Ovary (tissue), 9 donors: Measurements from ENCODE around the gene ST3GAL4. TPM values are rescaled to one million over a fixed set of nuclear protein-coding genes. Genes with fewer than 3 reads are reported as not detected.
A peak's percentile ranks its signal among the peaks of the same experiment; 100 is the strongest.

ENCODE experiments used
- DNase-seq, 5 donors: peaks; one replicate each; pipeline ENCODE4 v3.0.0-alpha.2; 2019 to 2020
- H3K27ac ChIP-seq, 2 donors: fragments of 200-600 bp; one replicate each; pipeline versions ENCODE4 v1.5.1 to v1.8.0; 2019 to 2022
- H3K27me3 ChIP-seq: fragments of 200-600 bp; one replicate; pipeline ENCODE4 v1.8.0; 2022
- H3K36me3 ChIP-seq: fragments of 200-600 bp; sonication (generic); one replicate; pipeline ENCODE4 v1.5.1; 2019
- H3K4me1 ChIP-seq: one replicate; pipeline ENCODE4 v1.8.1; 2013; ENCODE audit warnings: mild to moderate bottlenecking, moderate library complexity; ENCODE audit not compliant: insufficient read depth
- H3K4me3 ChIP-seq: fragments of 200-600 bp; sonication (generic); one replicate; pipeline ENCODE4 v1.5.1; 2017
- H3K9me3 ChIP-seq, 2 donors: fragments of 200-600 bp in 1 of 2; sonication (generic) in 1 of 2; one replicate each; pipeline versions ENCODE4 v1.5.1 to v1.8.1; 2013 to 2019; ENCODE audit warnings: mild to moderate bottlenecking in 1 of 2, moderate library complexity in 1 of 2
- CTCF ChIP-seq, 3 donors: fragments of 450-650 bp in 2 of 3; fragments of 200-600 bp in 1 of 3; IDR thresholded peaks; one replicate each; pipeline versions ENCODE4 v1.5.1 to v1.8.0; 2016 to 2022; ENCODE audit warnings: antibody characterized with exemption in 3 of 3, mild to moderate bottlenecking in 1 of 3
- EP300 ChIP-seq: sonication (generic); formaldehyde crosslinking; IDR thresholded peaks from one replicate; pipeline ENCODE4 v1.6.1; 2017; ENCODE audit warnings: antibody characterized with exemption
- POLR2A ChIP-seq: fragments of 450-650 bp; IDR thresholded peaks from one replicate; pipeline ENCODE4 v1.6.1; 2017; ENCODE audit warnings: antibody characterized with exemption, mild to moderate bottlenecking, moderate library complexity
- WGBS, 3 donors: extraction: QIAGEN DNeasy Blood & Tissue Kit in 1 of 3; methylation state at CpG; one replicate each; pipeline versions ENCODE4 v1.1.5 to v1.1.7; 2013 to 2017; 5-methylcytosine and 5-hydroxymethylcytosine counted together
- intact Hi-C, 4 donors: fragments of 100-400 bp; cut with DNase I; formaldehyde crosslinking; loops; one replicate each; pipeline versions ENCODE4 v1.11.0 to v1.15.1; 2022 to 2023
- polyA plus RNA-seq, 2 donors: library from polyadenylated mRNA; stranded (reverse); fragments of 200-250 nt in 1 of 2; fragments of 350-450 nt in 1 of 2; fragmentation: Illumina TruSeq in 1 of 2; extraction: RNeasy Lipid Tissue Mini Kit (QIAGEN cat#74804) in 1 of 2; gene quantifications; one replicate each; pipeline ENCODE4 v1.2.3, GENCODE V29; 2013 to 2014
- total RNA-seq, 7 donors: library from RNA; depleted of rRNA in 2 of 7; stranded (reverse); fragments of >200 nt in 2 of 7; fragmentation: NEBNext Ultra II Directional in 3 of 7; extraction: Animal tissue kit (Norgen Biotek cat#: 25700) in 3 of 7; gene quantifications; one replicate each; pipeline versions ENCODE4 v1.1.0 to v1.2.4, GENCODE V29; 2016 to 2023
- donor health status: DM: no; HTN: no; CAD: no; lungs with moderate emphysema.
- donor health status: DM: no; HTN: no; CAD: no.
- donor health status: Bipolar disorder and iron deficiency.
- donor health status: DM: yes; HTN: yes; CAD: no.
- donor health status: DM: no; HTN: no; CAD: no.
- donor health status: DM: yes; HTN: yes; CAD: no.

ST3GAL4 gene
- total and polyA plus RNA-seq, 9 donors: 75.8 to 300 (median 120) TPM

DNA sequence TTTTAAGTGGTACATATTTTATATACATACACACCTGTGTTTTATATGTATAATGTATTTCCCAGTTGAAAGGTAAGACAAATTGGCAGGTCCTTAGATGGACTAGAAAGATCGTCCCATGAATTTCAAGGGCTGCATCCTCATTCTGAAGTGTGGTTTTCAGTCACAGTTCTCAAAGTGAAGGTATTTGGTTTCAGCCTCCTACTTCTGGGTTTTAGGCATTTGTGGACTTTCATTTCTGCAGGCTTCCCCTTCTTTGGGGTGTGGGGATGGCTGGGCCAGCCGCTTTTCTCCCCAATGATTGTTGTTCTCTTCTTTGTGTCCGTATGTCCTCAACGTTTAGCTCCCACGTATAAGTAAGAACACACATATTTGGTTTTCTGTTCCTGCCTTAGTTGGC, 41.7 kb upstream of the ST3GAL4 start:
- H3K36me3 ChIP-seq: no peaks in the 10 kb centered on the region
- H3K27me3 ChIP-seq: no peaks in the 10 kb centered on the region
- 87 to 90% (median 90%) methylated on average over 5 of the region's 5 CpGs for WGBS, 3 donors
- intact Hi-C loops: loop anchor here (5.0 to 10.0 kb wide), 4 partner anchors 111 to 168 kb away; no protein-coding TSS in a partner anchor
- no peaks in the 10 kb centered on the region for H3K9me3 ChIP-seq
- H3K4me1 ChIP-seq: peaks cover 13% of the 10 kb centered on the region
- no peak overlapping the region for H3K4me3 ChIP-seq
- no peak for TF ChIP-seq POLR2A
- no peak for TF ChIP-seq EP300
- no peak for TF ChIP-seq CTCF (IDR thresholded peaks at IDR 0.05)
- DNase-seq: peak in 1 of 5 donors; percentile 2
- no peak overlapping the region for H3K27ac ChIP-seq

- H3K27ac ChIP-seq: peak overlapping the region in 1 of 2 donors; percentile 71
- no peaks in the 10 kb centered on the region for H3K9me3 ChIP-seq
- no peaks in the 10 kb centered on the region for H3K36me3 ChIP-seq
- intact Hi-C loops: loop anchor here in 3 of 4 donors (5.0 to 10.0 kb wide), 3 partner anchors 40 to 117 kb away; partner anchors contain the start of gene ST3GAL4 (in 1 of the 3)
- TF ChIP-seq CTCF (IDR thresholded peaks at IDR 0.05) (no peak), POLR2A (no peak), EP300 (no peak)
- no peak for DNase-seq
- WGBS, 3 donors: 26 to 37% (median 35%) methylated on average over 1 of the region's 1 CpG
- H3K4me3 ChIP-seq: no peak overlapping the region
- H3K4me1 ChIP-seq: peaks cover 16% of the 10 kb centered on the region
- H3K27me3 ChIP-seq: no peaks in the 10 kb centered on the region
Measured at GRCh38 chr11:126317432-126317755, 38.1 kb upstream of the ST3GAL4 start.

DNA sequence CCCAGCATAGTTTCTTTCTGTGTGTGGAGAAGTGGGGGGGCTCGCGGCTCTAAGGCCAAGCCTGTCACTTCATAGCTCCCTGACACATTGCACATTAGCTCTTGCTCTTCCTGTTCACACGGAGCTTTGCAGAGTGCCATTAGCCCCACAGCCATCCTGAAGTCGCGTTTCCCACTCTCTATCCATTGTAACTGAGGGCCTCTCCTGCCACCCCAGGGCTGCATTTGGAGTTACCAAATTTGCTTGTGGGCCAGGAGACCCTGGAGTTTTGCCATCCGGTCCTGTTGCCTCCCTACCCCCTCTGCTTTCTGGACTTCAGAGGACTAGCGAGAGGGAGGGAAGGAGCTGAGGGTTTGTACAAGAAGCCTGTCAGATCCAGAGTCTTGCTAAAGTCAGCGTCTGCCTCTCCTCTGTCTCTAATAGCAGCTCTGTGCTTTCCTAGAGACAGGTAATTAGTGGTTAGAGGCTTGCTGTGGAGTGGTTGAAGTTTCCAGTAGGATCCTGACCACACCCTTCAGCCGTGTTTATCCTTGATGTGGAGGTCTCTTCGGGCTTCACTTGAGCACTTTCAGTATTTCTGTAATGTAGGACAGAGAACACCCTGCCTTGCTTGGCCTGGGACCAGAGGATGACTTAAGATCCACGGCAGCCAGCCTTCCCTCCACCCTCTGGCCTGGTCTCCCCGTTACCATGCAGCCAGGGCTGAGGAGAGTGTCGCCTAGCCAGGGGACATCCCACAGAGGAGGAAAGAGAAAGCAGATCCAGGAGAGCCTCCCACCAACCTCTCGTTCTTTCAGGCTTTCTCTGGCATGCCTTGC, 37.5 kb upstream of the ST3GAL4 start:
- intact Hi-C loops: loop anchor here in 3 of 4 donors (5.0 to 10.0 kb wide), 3 partner anchors 39 to 117 kb away; partner anchors contain the start of gene ST3GAL4 (in 1 of the 3)
- H3K4me1 ChIP-seq: peaks cover 16% of the 10 kb centered on the region
- TF ChIP-seq EP300: no peak
- no peak for TF ChIP-seq CTCF (IDR thresholded peaks at IDR 0.05)
- no peak for TF ChIP-seq POLR2A
- peak overlapping the region; percentile 31 to 71 for H3K27ac ChIP-seq
- H3K36me3 ChIP-seq: no peaks in the 10 kb centered on the region
- DNase-seq: peak; percentile 76 to 87 (median 82)
- WGBS, 3 donors: 13 to 22% (median 17%) methylated on average over 14 of the region's 14 CpGs
- no peaks in the 10 kb centered on the region for H3K9me3 ChIP-seq
- no peaks in the 10 kb centered on the region for H3K27me3 ChIP-seq
- H3K4me3 ChIP-seq: peak overlapping the region; percentile 24

DNA sequence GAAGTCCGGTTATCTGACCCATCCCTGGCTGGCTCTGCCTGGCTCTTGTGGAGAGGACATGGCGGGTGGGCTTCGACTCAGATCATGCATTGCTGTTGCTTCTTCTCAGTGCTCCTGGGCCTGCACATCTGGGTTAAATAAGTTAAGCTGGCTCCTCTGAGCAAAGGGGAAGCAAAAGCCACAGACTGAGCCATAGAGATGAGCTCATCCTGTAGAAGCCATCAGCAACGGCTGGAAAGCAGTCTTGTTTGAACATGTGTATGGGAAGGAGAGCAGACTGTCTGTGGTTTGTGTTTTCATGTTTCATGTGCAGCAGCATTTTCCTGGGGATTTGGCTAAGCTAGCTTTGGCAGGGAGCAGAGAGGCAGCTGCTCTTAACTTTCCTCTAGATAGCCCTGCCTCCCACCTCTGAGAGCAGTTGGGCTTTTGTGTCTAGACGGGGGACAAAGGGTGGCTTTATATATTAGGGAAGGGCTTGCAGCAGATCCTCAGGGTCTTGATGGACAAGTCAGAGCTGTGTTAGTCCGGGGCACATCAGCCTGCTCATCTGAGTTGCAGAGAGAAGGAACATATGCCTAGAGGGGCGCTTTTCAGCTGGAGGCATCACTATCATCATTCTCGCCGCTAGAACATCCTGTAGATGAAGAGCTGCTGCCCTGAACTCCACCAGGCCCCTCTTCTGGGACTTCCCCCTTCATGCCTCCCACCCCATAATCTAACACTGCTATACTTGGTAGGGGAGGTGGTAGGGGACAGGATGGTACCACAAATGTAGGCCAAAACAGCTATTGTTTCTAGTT, 36.7 kb upstream of the ST3GAL4 start:
- H3K36me3 ChIP-seq: no peaks in the 10 kb centered on the region
- peaks cover 16% of the 10 kb centered on the region for H3K4me1 ChIP-seq
- no peak overlapping the region for H3K4me3 ChIP-seq
- TF ChIP-seq CTCF (IDR thresholded peaks at IDR 0.05) (no peak), POLR2A (no peak), EP300 (no peak)
- intact Hi-C loops: loop anchor here in 3 of 4 donors (5.0 to 10.0 kb wide), 3 partner anchors 39 to 116 kb away; partner anchors contain the start of gene ST3GAL4 (in 1 of the 3)
- peak overlapping the region; percentile 31 to 71 for H3K27ac ChIP-seq
- no peaks in the 10 kb centered on the region for H3K9me3 ChIP-seq
- peak in 3 of 5 donors; percentile 40 to 52 (median 51) for DNase-seq
- WGBS, 3 donors: 19 to 35% (median 22%) methylated on average over 9 of the region's 9 CpGs
- no peaks in the 10 kb centered on the region for H3K27me3 ChIP-seq
